GM23338 (cell line): Measurements from ENCODE around the gene PPP2R5A.

ENCODE experiments used
- CTCF ChIP-seq, 2 experiments: fragments of 200-600 bp in 1 of 2; sonication (generic) in 1 of 2; conservative IDR thresholded peaks; 2 replicates each; pipeline versions ENCODE4 v1.5.1 to v1.6.1; 2016 to 2017; ENCODE audit warnings: antibody characterized with exemption in 2 of 2, low read depth in 2 of 2, mild to moderate bottlenecking in 2 of 2, moderate library complexity in 1 of 2
- EZH2 ChIP-seq: fragments of 200-600 bp; sonication (generic); IDR thresholded peaks from one replicate; pipeline ENCODE4 v1.8.0; 2017; ENCODE audit warnings: antibody characterized with exemption, mild to moderate bottlenecking, low read depth; ENCODE audit not compliant: unreplicated experiment
- ZNF331 ChIP-seq: fragments of 250-450 bp; sonication (Bioruptor Pico); IDR thresholded peaks from 2 replicates; pipeline ENCODE4 v1.5.0; 2020; ENCODE audit warnings: low read depth, mild to moderate bottlenecking, moderate library complexity

DNA sequence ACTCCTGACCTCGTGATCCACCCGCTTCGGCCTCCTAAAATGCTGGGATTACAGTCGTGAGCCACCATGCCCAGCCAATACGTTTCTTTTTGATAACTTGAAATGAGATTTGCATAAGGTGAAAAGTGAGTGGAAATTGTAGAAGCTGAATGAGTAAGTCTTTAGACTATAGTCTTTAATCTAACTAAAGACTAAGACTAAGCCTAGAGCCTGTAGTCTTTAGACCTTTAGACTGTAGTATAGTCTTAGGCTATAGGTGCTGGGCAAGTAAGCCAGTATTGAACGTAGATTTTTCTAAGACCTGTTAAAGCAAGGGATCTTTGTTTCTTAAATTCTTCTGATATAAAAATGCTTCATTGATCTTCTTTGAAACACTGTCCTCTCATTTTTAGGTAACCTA lies 12.1 kb downstream of the PPP2R5A start:
- no peak for TF ChIP-seq CTCF (conservative IDR thresholded peaks at IDR 0.05; ENCODE audit: low read depth in 2 of 2)
- TF ChIP-seq ZNF331 (CRISPR knock-in tag) = no peak
- TF ChIP-seq EZH2 = no peak
